ENCODE data around the gene MRPL54. TPM values are rescaled to one million over a fixed set of nuclear protein-coding genes. Genes with fewer than 3 reads are reported as not detected.
"Not testable (repeated sequence)": the region's sequence is repeated elsewhere in the genome, so short reads cannot be mapped to it uniquely, and the experiment has no call there.

The MRPL54 gene
- total and polyA plus RNA-seq, 4 donors = 33.2 to 77.8 (median 43.1) TPM

GRCh38 chr19:3813473-3814392 lies 51.3 kb downstream of the MRPL54 start:
- no peaks in the 10 kb centered on the region for H3K9me3 ChIP-seq (ENCODE audit: control insufficient read depth, insufficient read depth, low read length)
- no peak for DNase-seq (ENCODE audit: low read depth in 4 of 6, low spot score in 6 of 6)
- peaks cover 57% of the 10 kb centered on the region for H3K36me3 ChIP-seq (ENCODE audit: control insufficient read depth, insufficient read depth, low read length)
- 88% methylated on average over 20 of the region's 22 CpGs for WGBS (ENCODE audit: insufficient coverage)
- no peak overlapping the region for H3K4me3 ChIP-seq (ENCODE audit: low read depth, low read length)
- H3K27me3 ChIP-seq (ENCODE audit: control insufficient read depth, insufficient read depth, low read length) = no peaks in the 10 kb centered on the region
- H3K27ac ChIP-seq (ENCODE audit: low read depth, low read length) = no peak overlapping the region
- H3K4me1 ChIP-seq (ENCODE audit: control insufficient read depth, insufficient read depth, low read length) = no peaks in the 10 kb centered on the region

DNA sequence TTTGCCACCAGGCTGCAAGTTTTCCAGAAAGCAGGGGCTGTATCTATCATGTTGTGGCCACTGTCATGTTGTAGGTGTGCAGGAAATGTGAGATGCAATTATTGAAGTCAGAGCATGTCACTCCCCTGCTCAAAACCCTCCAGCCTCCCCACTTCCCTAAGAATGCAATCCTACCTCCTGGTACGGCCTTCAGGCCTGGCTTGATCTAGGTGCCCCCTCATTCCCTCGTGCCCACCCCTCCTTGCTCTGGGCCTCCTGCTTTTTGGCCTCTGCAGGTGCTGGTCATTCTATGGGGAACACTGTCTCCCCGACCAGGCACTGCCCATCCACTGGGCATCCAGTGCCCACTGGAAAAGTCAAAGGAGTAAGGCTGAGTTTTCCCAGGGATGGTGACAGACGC lies 52.2 kb downstream of the MRPL54 start:
- Histone ChIP-seq H3K4me1 (ENCODE audit: control insufficient read depth, insufficient read depth, low read length) (no peaks in the 10 kb centered on the region), H3K9me3 (ENCODE audit: control insufficient read depth, insufficient read depth, low read length) (no peaks in the 10 kb centered on the region), H3K36me3 (ENCODE audit: control insufficient read depth, insufficient read depth, low read length) (peaks cover 63% of the 10 kb centered on the region), H3K4me3 (ENCODE audit: low read depth, low read length) (no peak overlapping the region), H3K27me3 (ENCODE audit: control insufficient read depth, insufficient read depth, low read length) (no peaks in the 10 kb centered on the region), H3K27ac (ENCODE audit: low read depth, low read length) (no peak overlapping the region)
- DNase-seq (ENCODE audit: low read depth in 4 of 6, low spot score in 6 of 6) = no peak
- 80% methylated on average over 4 of the region's 4 CpGs for WGBS (ENCODE audit: insufficient coverage)

GRCh38 chr19:3816148-3816547 lies 53.7 kb downstream of the MRPL54 start:
- peaks cover 62% of the 10 kb centered on the region for H3K36me3 ChIP-seq (ENCODE audit: control insufficient read depth, insufficient read depth, low read length)
- H3K4me3 ChIP-seq (ENCODE audit: low read depth, low read length); H3K9me3 ChIP-seq (ENCODE audit: control insufficient read depth, insufficient read depth, low read length); H3K4me1 ChIP-seq (ENCODE audit: control insufficient read depth, insufficient read depth, low read length); DNase-seq (ENCODE audit: low read depth in 4 of 6, low spot score in 6 of 6); H3K27me3 ChIP-seq (ENCODE audit: control insufficient read depth, insufficient read depth, low read length); H3K27ac ChIP-seq (ENCODE audit: low read depth, low read length): not testable (repeated sequence)
- 97% methylated on average over 5 of the region's 9 CpGs for WGBS (ENCODE audit: insufficient coverage)

DNA sequence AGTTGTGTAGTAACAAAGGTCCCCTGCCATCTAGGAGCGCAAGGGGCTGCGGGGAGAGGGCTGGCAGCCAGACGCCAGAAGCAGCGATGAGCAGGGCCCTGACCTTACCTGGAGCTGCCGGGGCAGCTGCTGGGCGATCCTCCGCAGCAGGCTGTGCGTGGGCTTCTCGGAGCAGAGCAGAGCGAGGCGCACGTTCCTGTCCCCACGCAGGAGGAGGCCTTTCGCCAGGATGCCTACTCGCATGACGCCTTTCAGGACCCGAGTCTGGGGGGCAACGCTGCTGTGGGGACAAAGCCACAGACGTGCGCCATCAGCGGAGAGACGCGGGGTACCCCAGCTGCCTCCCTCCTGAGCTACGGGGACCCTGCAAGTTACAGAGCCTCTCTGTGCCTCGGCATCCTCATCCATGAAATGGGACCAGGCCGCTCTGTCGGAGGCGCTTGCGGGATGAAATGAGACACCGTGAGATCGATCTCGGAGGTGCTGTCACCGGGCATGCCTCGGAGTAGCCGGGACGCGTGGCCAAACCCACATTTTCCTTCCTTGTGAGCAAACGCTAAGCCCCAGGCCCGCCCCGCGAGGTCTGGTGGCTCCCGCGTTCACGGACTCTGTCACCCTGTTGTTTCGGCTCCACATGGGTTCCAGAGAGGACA lies 54.2 kb downstream of the MRPL54 start:
- H3K9me3 ChIP-seq (ENCODE audit: control insufficient read depth, insufficient read depth, low read length) = no peaks in the 10 kb centered on the region
- no peak for DNase-seq (ENCODE audit: low read depth in 4 of 6, low spot score in 6 of 6)
- H3K4me1 ChIP-seq (ENCODE audit: control insufficient read depth, insufficient read depth, low read length) = no peaks in the 10 kb centered on the region
- H3K27ac ChIP-seq (ENCODE audit: low read depth, low read length) = no peak overlapping the region
- H3K36me3 ChIP-seq (ENCODE audit: control insufficient read depth, insufficient read depth, low read length) = peaks cover 63% of the 10 kb centered on the region
- no peaks in the 10 kb centered on the region for H3K27me3 ChIP-seq (ENCODE audit: control insufficient read depth, insufficient read depth, low read length)
- H3K4me3 ChIP-seq (ENCODE audit: low read depth, low read length) = no peak overlapping the region
- WGBS (ENCODE audit: insufficient coverage) = 89% methylated on average over 45 of the region's 45 CpGs

Small RNA genes lying within 50 kb of the gene (small RNA-seq; reads per million reads assigned to genes)
- gene AC005777.1 (ENCODE audit: low replicate concordance) = not detected

Other genes with a start within 250 kb of the MRPL54 start
- 1 to 10 TPM in 1 of 2 donors, not detected in 1; 2.1 TPM for gene TEKTIP1, start 223.5 kb upstream of the MRPL54 start, total RNA-seq
- 10 to 100 TPM in 1 of 2 donors, 1 to 10 TPM in 1; 9.6 to 13.0 TPM for gene TEKTIP1, start 223.5 kb upstream of the MRPL54 start, polyA plus RNA-seq (ENCODE audit: insufficient read length in 2 of 2)
- 10 to 100 TPM; 42.5 to 44.6 TPM for gene MFSD12, start 205.1 kb upstream of the MRPL54 start, total RNA-seq
- 100 to 1,000 TPM in 1 of 2 donors, 10 to 100 TPM in 1; 86.5 to 107 TPM for gene MFSD12, start 205.1 kb upstream of the MRPL54 start, polyA plus RNA-seq (ENCODE audit: insufficient read length in 2 of 2)
- gene HMG20B, start 189.7 kb upstream of the MRPL54 start, total RNA-seq = 10 to 100 TPM; 25.7 to 87.6 TPM
- 10 to 100 TPM; 63.7 to 72.5 TPM for gene HMG20B, start 189.7 kb upstream of the MRPL54 start, polyA plus RNA-seq (ENCODE audit: insufficient read length in 2 of 2)
- gene GIPC3, start 177.2 kb upstream of the MRPL54 start, total RNA-seq = under 1 TPM; 0.20 to 0.55 TPM
- 1 to 10 TPM; 1.5 to 1.9 TPM for gene GIPC3, start 177.2 kb upstream of the MRPL54 start, polyA plus RNA-seq (ENCODE audit: insufficient read length in 2 of 2)
- under 1 TPM; 0.79 to 0.94 TPM for gene TBXA2R, start 155.8 kb upstream of the MRPL54 start, total RNA-seq
- 1 to 10 TPM; 3.5 to 3.9 TPM for gene TBXA2R, start 155.8 kb upstream of the MRPL54 start, polyA plus RNA-seq (ENCODE audit: insufficient read length in 2 of 2)
- 10 to 100 TPM; 11.0 to 28.4 TPM for gene CACTIN, start 135.9 kb upstream of the MRPL54 start, total RNA-seq
- 10 to 100 TPM; 27.5 to 32.6 TPM for gene CACTIN, start 135.9 kb upstream of the MRPL54 start, polyA plus RNA-seq (ENCODE audit: insufficient read length in 2 of 2)
- gene PIP5K1C, start 62.2 kb upstream of the MRPL54 start, total RNA-seq = 10 to 100 TPM; 25.4 to 34.5 TPM
- 10 to 100 TPM; 77.5 to 91.1 TPM for gene PIP5K1C, start 62.2 kb upstream of the MRPL54 start, polyA plus RNA-seq (ENCODE audit: insufficient read length in 2 of 2)
- 1 to 10 TPM in 1 of 2 donors, under 1 TPM in 1; 0.30 to 5.0 TPM for gene TJP3, start 54.3 kb upstream of the MRPL54 start, total RNA-seq
- 1 to 10 TPM in 1 of 2 donors, under 1 TPM in 1; 1.00 to 2.5 TPM for gene TJP3, start 54.3 kb upstream of the MRPL54 start, polyA plus RNA-seq (ENCODE audit: insufficient read length in 2 of 2)
- gene APBA3, start 990 bp upstream of the MRPL54 start, total RNA-seq = 10 to 100 TPM; 16.6 to 19.9 TPM
- gene APBA3, start 990 bp upstream of the MRPL54 start, polyA plus RNA-seq (ENCODE audit: insufficient read length in 2 of 2) = 10 to 100 TPM; 20.4 to 27.3 TPM
- not detected for gene RAX2, start 9.5 kb downstream of the MRPL54 start, total RNA-seq
- under 1 TPM in 1 of 2 donors, not detected in 1; 0.09 TPM for gene RAX2, start 9.5 kb downstream of the MRPL54 start, polyA plus RNA-seq (ENCODE audit: insufficient read length in 2 of 2)
- gene MATK, start 23.7 kb downstream of the MRPL54 start, total RNA-seq = 10 to 100 TPM; 11.5 to 22.8 TPM
- 10 to 100 TPM; 61.0 to 62.5 TPM for gene MATK, start 23.7 kb downstream of the MRPL54 start, polyA plus RNA-seq (ENCODE audit: insufficient read length in 2 of 2)
- gene ZFR2, start 106.4 kb downstream of the MRPL54 start, total RNA-seq = 1 to 10 TPM; 7.7 to 9.0 TPM
- gene ZFR2, start 106.4 kb downstream of the MRPL54 start, polyA plus RNA-seq (ENCODE audit: insufficient read length in 2 of 2) = 10 to 100 TPM; 27.9 to 37.6 TPM
- gene ATCAY, start 118.0 kb downstream of the MRPL54 start, total RNA-seq = 10 to 100 TPM; 38.1 to 48.9 TPM
- gene ATCAY, start 118.0 kb downstream of the MRPL54 start, polyA plus RNA-seq (ENCODE audit: insufficient read length in 2 of 2) = 100 to 1,000 TPM; 134 to 158 TPM
- gene NMRK2, start 170.4 kb downstream of the MRPL54 start, total RNA-seq = under 1 TPM in 1 of 2 donors, not detected in 1; 0.28 TPM
- gene NMRK2, start 170.4 kb downstream of the MRPL54 start, polyA plus RNA-seq (ENCODE audit: insufficient read length in 2 of 2) = under 1 TPM in 1 of 2 donors, not detected in 1; 0.74 TPM
- 10 to 100 TPM; 40.1 to 52.1 TPM for gene DAPK3, start 208.4 kb downstream of the MRPL54 start, total RNA-seq
- 10 to 100 TPM; 67.2 to 79.6 TPM for gene DAPK3, start 208.4 kb downstream of the MRPL54 start, polyA plus RNA-seq (ENCODE audit: insufficient read length in 2 of 2)
- 1,000 to 10,000 TPM; 1,335 to 1,977 TPM for gene EEF2, start 222.8 kb downstream of the MRPL54 start, total RNA-seq
- 1,000 to 10,000 TPM; 1,625 to 1,669 TPM for gene EEF2, start 222.8 kb downstream of the MRPL54 start, polyA plus RNA-seq (ENCODE audit: insufficient read length in 2 of 2)
- gene PIAS4, start 245.1 kb downstream of the MRPL54 start, total RNA-seq = 10 to 100 TPM; 24.8 to 26.3 TPM
- 10 to 100 TPM; 33.2 to 37.7 TPM for gene PIAS4, start 245.1 kb downstream of the MRPL54 start, polyA plus RNA-seq (ENCODE audit: insufficient read length in 2 of 2)